Neural cell (in vitro differentiated cells): ENCODE data around the gene ELP4. TPM values are rescaled to one million over a fixed set of nuclear protein-coding genes. Genes with fewer than 3 reads are reported as not detected.

Source experiments
- H2AFZ ChIP-seq: fragments of 200-600, 300-800 bp; sonication (generic), shearing (Covaris generic); 2 replicates; pipeline ENCODE4 v1.6.0; 2014; ENCODE audit warnings: low read depth, mild to moderate bottlenecking, antibody characterized with exemption, low read length, moderate library complexity
- H3F3A ChIP-seq: fragments of 200-600 bp; shearing (Covaris generic); 2 replicates; pipeline ENCODE4 v1.6.1; 2016; ENCODE audit warnings: mild to moderate bottlenecking, moderate library complexity, mixed read lengths, antibody characterized with exemption, low read length; ENCODE audit not compliant: insufficient read depth, poor library complexity, severe bottlenecking
- H3K27ac ChIP-seq: fragments of 200-600, 300-800 bp; sonication (generic), shearing (Covaris generic); 2 replicates; pipeline ENCODE4 v1.5.1; 2014; ENCODE audit warnings: mild to moderate bottlenecking, low read length, moderate library complexity
- H3K27me3 ChIP-seq: fragments of 300-800, 200-600 bp; sonication (generic), shearing (Covaris generic); 2 replicates; pipeline ENCODE4 v1.6.0; 2014; ENCODE audit warnings: mild to moderate bottlenecking, low read depth, low read length, moderate library complexity; ENCODE audit not compliant: insufficient read depth
- H3K36me3 ChIP-seq: fragments of 300-800, 200-600 bp; sonication (generic), shearing (Covaris generic); 2 replicates; pipeline ENCODE4 v1.5.1; 2014; ENCODE audit warnings: mild to moderate bottlenecking, antibody characterized with exemption, low read length, moderate library complexity; ENCODE audit not compliant: insufficient read depth
- H3K4me2 ChIP-seq: fragments of 300-800, 200-600 bp; sonication (generic), shearing (Covaris generic); 2 replicates; pipeline ENCODE4 v1.6.0; 2014; ENCODE audit warnings: mild to moderate bottlenecking, low read length
- H3K4me3 ChIP-seq: fragments of 300-800, 200-600 bp; sonication (generic), shearing (Covaris generic); 2 replicates; pipeline ENCODE4 v1.5.1; 2014; ENCODE audit warnings: mild to moderate bottlenecking, low read length, moderate library complexity
- H3K79me2 ChIP-seq: fragments of 200-600 bp; shearing (Covaris generic); replicated peaks from 2 replicates; pipeline ENCODE4 v1.6.0; 2014; ENCODE audit warnings: mild to moderate bottlenecking, low read length, moderate library complexity; ENCODE audit not compliant: insufficient read depth
- H3K9ac ChIP-seq: fragments of 300-800, 200-600 bp; sonication (generic), shearing (Covaris generic); 2 replicates; pipeline ENCODE4 v1.6.1; 2016; ENCODE audit warnings: mild to moderate bottlenecking, low read length, mixed read lengths
- H3K9me2 ChIP-seq: fragments of 200-600 bp; shearing (Covaris generic); 2 replicates; pipeline ENCODE4 v1.6.1; 2016; ENCODE audit warnings: mild to moderate bottlenecking, low read length, mixed read lengths; ENCODE audit not compliant: insufficient read depth
- H3K9me3 ChIP-seq: fragments of 200-600, 300-800 bp; sonication (generic), shearing (Covaris generic); 2 replicates; pipeline ENCODE4 v1.6.1; 2016; ENCODE audit warnings: mild to moderate bottlenecking, mixed run types, low read length, moderate library complexity, mixed read lengths
- H4K20me1 ChIP-seq: fragments of 200-600 bp; shearing (Covaris generic); 2 replicates; pipeline ENCODE4 v1.6.1; 2016; ENCODE audit warnings: mild to moderate bottlenecking, mixed run types; ENCODE audit not compliant: insufficient read depth
- EP300 ChIP-seq: fragments of 450-650 bp; conservative IDR thresholded peaks from 2 replicates; pipeline ENCODE4 v1.6.1; 2014; ENCODE audit warnings: antibody characterized with exemption, mild to moderate bottlenecking, moderate library complexity; ENCODE audit not compliant: poor library complexity, severe bottlenecking
- EZH2 ChIP-seq: fragments of 200-600, 300-800 bp; shearing (Covaris generic), sonication (generic); IDR thresholded peaks from 2 replicates; pipeline ENCODE4 v1.6.1; 2014; ENCODE audit warnings: antibody characterized with exemption, low read length, borderline replicate concordance, mild to moderate bottlenecking; ENCODE audit not compliant: insufficient read depth, poor library complexity, severe bottlenecking
- MXI1 ChIP-seq: fragments of 450-650 bp; conservative IDR thresholded peaks from 2 replicates; pipeline ENCODE4 v1.6.1; 2014; ENCODE audit warnings: antibody characterized with exemption, mild to moderate bottlenecking; ENCODE audit not compliant: poor library complexity, severe bottlenecking
- POLR2AphosphoS5 ChIP-seq: IDR thresholded peaks from 2 replicates; pipeline ENCODE4 v1.6.1; 2012
- RAD21 ChIP-seq: fragments of 450-650 bp; conservative IDR thresholded peaks from 2 replicates; pipeline ENCODE4 v1.6.1; 2014; ENCODE audit warnings: antibody characterized with exemption, mild to moderate bottlenecking, moderate library complexity
- SMC3 ChIP-seq: fragments of 450-650 bp; conservative IDR thresholded peaks from 2 replicates; pipeline ENCODE4 v1.6.1; 2014; ENCODE audit warnings: antibody characterized with exemption, mild to moderate bottlenecking, moderate library complexity; ENCODE audit not compliant: poor library complexity
- TAF1 ChIP-seq: IDR thresholded peaks from 2 replicates; pipeline ENCODE4 v1.6.1; 2012; ENCODE audit warnings: low read depth
- polyA plus RNA-seq: library from polyadenylated mRNA; depleted of rRNA; stranded (reverse); fragments of >200 nt; gene quantifications from 2 replicates; pipeline ENCODE4 v1.2.3, GENCODE V29; 2014
- TF ChIP-seq, protein P1 (sequence below): IDR thresholded peaks from 2 replicates; pipeline ENCODE4 v1.6.1; 2012; ENCODE audit warnings: borderline replicate concordance
- TF ChIP-seq, protein P2 (sequence below): fragments of 450-650 bp; IDR thresholded peaks from 2 replicates; pipeline ENCODE4 v1.5.1; 2014; ENCODE audit warnings: antibody characterized with exemption, mild to moderate bottlenecking, moderate library complexity; ENCODE audit not compliant: poor library complexity, severe bottlenecking

Gene ELP4
- polyA plus RNA-seq, 1 donor from 2014 or later, result 30.4 TPM

GRCh38 chr11:31664129-31664528 is 154.6 kb downstream of the ELP4 start:
- H2AFZ ChIP-seq, result no peak overlapping the region
- no peaks in the 10 kb centered on the region for H3K36me3 ChIP-seq
- H3K9me2 ChIP-seq, result no peaks in the 10 kb centered on the region
- no peak overlapping the region for H3K4me2 ChIP-seq
- TF ChIP-seq, protein P1, sequence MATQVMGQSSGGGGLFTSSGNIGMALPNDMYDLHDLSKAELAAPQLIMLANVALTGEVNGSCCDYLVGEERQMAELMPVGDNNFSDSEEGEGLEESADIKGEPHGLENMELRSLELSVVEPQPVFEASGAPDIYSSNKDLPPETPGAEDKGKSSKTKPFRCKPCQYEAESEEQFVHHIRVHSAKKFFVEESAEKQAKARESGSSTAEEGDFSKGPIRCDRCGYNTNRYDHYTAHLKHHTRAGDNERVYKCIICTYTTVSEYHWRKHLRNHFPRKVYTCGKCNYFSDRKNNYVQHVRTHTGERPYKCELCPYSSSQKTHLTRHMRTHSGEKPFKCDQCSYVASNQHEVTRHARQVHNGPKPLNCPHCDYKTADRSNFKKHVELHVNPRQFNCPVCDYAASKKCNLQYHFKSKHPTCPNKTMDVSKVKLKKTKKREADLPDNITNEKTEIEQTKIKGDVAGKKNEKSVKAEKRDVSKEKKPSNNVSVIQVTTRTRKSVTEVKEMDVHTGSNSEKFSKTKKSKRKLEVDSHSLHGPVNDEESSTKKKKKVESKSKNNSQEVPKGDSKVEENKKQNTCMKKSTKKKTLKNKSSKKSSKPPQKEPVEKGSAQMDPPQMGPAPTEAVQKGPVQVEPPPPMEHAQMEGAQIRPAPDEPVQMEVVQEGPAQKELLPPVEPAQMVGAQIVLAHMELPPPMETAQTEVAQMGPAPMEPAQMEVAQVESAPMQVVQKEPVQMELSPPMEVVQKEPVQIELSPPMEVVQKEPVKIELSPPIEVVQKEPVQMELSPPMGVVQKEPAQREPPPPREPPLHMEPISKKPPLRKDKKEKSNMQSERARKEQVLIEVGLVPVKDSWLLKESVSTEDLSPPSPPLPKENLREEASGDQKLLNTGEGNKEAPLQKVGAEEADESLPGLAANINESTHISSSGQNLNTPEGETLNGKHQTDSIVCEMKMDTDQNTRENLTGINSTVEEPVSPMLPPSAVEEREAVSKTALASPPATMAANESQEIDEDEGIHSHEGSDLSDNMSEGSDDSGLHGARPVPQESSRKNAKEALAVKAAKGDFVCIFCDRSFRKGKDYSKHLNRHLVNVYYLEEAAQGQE, result peak; percentile 91
- TF ChIP-seq POLR2AphosphoS5, result peak; percentile 57
- TF ChIP-seq MXI1, result no peak
- no peak for TF ChIP-seq SMC3
- TF ChIP-seq EP300, result peak; percentile 79
- H3K79me2 ChIP-seq, result no peaks in the 10 kb centered on the region
- peaks cover 4% of the 10 kb centered on the region for H3F3A ChIP-seq
- H4K20me1 ChIP-seq, result no peaks in the 10 kb centered on the region
- H3K27me3 ChIP-seq, result no peaks in the 10 kb centered on the region
- H3K27ac ChIP-seq, result no peak overlapping the region
- no peak overlapping the region for H3K9ac ChIP-seq
- no peak overlapping the region for H3K4me3 ChIP-seq
- no peaks in the 10 kb centered on the region for H3K9me3 ChIP-seq

- no peak overlapping the region for H3K4me3 ChIP-seq
- TF ChIP-seq SMC3, result no peak
- TF ChIP-seq, protein P2, sequence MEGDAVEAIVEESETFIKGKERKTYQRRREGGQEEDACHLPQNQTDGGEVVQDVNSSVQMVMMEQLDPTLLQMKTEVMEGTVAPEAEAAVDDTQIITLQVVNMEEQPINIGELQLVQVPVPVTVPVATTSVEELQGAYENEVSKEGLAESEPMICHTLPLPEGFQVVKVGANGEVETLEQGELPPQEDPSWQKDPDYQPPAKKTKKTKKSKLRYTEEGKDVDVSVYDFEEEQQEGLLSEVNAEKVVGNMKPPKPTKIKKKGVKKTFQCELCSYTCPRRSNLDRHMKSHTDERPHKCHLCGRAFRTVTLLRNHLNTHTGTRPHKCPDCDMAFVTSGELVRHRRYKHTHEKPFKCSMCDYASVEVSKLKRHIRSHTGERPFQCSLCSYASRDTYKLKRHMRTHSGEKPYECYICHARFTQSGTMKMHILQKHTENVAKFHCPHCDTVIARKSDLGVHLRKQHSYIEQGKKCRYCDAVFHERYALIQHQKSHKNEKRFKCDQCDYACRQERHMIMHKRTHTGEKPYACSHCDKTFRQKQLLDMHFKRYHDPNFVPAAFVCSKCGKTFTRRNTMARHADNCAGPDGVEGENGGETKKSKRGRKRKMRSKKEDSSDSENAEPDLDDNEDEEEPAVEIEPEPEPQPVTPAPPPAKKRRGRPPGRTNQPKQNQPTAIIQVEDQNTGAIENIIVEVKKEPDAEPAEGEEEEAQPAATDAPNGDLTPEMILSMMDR, result no peak
- no peak for TF ChIP-seq MXI1
- no peak for TF ChIP-seq TAF1
- TF ChIP-seq, protein P1, result no peak
- TF ChIP-seq EZH2, result no peak
- no peak for TF ChIP-seq RAD21
- TF ChIP-seq EP300, result no peak
- no peak for TF ChIP-seq POLR2AphosphoS5
- no peaks in the 10 kb centered on the region for H4K20me1 ChIP-seq
- no peak overlapping the region for H2AFZ ChIP-seq
- no peak overlapping the region for H3K9ac ChIP-seq
- H3K4me2 ChIP-seq, result no peak overlapping the region
- no peaks in the 10 kb centered on the region for H3K79me2 ChIP-seq
- H3K9me2 ChIP-seq, result no peaks in the 10 kb centered on the region
- no peaks in the 10 kb centered on the region for H3K9me3 ChIP-seq
- no peaks in the 10 kb centered on the region for H3K36me3 ChIP-seq
- no peak overlapping the region for H3K27ac ChIP-seq
- H3K27me3 ChIP-seq, result no peaks in the 10 kb centered on the region
- peaks cover 4% of the 10 kb centered on the region for H3F3A ChIP-seq
Measured at GRCh38 chr11:31664954-31665353, 155.4 kb downstream of the ELP4 start.
